GM12892 (cell line): Measurements from ENCODE around the gene SDF2.

ENCODE experiments used
- POLR2A ChIP-seq: IDR thresholded peaks from 2 replicates; pipeline ENCODE4 v1.6.1; 2011; ENCODE audit warnings: low read depth, low read length, control low read depth
- POLR2AphosphoS5 ChIP-seq: IDR thresholded peaks from 2 replicates; pipeline ENCODE4 v1.6.1; 2011; ENCODE audit warnings: low read depth, low read length, control low read depth
- TAF1 ChIP-seq: IDR thresholded peaks from 2 replicates; pipeline ENCODE4 v1.6.1; 2011; ENCODE audit warnings: low read depth, mild to moderate bottlenecking, control low read depth, low read length, borderline replicate concordance

DNA sequence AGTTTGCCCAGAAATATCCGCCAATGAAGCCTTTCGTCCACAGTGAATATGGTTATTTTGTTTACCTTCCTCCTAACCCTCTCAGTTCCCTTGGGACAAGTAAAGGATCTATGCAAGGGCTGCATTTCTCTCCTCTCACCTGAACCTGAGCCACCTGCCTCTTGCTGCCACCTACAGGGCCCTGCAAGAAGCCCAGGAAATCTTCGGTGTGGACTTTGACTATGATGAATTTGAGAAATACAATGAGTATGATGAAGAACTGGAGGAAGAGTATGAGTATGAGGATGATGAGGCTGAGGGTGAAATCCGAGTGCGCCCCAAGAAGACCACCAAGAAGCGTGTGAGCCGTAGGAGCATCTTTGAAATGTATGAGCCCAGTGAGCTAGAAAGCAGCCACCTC is 14.3 kb upstream of the SDF2 start:
- no peak for TF ChIP-seq POLR2A
- no peak for TF ChIP-seq POLR2AphosphoS5
- no peak for TF ChIP-seq TAF1
